ENCODE data around the gene NAV2.

NAV2 gene

DNA sequence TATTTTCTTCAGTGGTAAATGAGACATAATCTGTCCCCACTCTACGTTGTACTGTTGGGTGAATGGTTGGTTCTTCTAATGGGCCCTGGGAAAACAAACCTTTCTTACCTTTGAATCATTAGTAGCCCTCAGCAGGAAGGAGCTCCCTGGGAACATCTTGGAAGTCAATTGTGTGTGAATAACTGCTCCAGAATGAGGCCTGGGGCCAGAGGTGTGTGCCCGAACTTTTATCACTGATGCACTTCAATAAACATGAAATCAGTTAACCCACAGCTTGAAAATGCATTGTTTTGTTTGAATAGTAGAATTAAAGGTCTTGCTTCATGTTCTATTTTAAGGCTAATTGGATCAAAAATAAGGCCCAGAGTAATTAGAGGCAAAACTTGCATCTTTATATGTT is 67.1 kb downstream of the NAV2 start:
- no peak for DNase-seq (ENCODE audit: low read depth in 2 of 2)

DNA sequence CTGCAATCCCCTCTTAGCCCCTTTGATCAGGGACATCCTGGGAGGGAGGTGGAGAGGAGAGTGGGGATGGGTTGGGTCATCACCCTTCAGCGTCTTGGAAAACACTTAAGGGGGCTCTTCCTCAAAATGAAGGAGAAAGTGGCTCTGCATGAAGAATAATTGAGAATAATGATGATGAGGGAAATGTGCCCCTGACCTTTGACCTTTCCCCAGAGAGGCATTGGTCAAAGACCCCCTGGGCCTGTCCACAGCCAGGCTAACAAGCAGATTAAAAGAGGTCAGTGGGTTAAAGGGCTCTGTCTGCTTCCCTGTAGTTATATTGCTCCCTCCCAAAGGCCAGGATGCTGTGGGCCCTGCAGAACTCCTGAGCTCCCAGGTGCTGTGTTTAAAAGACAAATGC is 68.7 kb downstream of the NAV2 start:
- DNase-seq (ENCODE audit: low read depth in 2 of 2) = no peak

DNA sequence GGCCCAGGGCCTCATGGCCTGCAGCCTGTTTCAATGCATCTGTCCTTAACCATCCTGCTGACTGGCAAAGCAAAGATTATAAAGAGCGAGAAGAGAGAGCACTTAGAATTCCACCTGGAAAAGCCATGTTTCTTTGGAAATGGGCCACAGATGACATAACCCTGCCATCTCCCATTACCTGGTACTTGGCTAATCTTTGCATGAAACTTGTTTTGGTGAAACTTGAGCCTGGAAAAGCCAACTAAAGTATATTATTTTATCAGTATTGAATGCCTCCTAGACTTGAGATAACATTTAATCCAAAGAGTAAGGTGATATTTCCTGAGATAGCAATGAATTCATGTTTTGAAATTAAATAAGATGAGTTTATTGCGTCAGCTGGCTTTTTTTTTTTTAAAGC is 72.6 kb downstream of the NAV2 start:
- DNase-seq (ENCODE audit: low read depth in 2 of 2) = no peak

DNA sequence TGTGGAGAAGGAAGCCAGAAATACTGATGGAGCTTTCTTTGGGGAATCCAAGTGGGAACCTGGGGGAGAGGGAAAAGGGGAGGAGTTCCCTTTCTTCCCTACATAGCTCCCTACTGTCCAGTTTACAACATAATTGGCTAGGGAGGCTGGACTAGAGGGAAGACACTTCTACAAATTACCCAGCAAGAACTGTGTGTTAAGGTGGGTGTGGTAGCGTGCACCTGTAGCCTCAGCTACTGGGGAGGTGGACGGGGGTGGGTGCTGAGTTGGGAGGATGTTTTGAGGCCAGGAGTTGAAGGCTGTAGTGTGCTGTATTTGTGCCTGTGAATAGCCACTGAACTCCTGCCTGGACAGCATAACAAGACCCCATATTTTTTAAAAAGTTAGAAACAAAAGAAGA is 74.0 kb downstream of the NAV2 start:
- no peak for DNase-seq (ENCODE audit: low read depth in 2 of 2)

DNA sequence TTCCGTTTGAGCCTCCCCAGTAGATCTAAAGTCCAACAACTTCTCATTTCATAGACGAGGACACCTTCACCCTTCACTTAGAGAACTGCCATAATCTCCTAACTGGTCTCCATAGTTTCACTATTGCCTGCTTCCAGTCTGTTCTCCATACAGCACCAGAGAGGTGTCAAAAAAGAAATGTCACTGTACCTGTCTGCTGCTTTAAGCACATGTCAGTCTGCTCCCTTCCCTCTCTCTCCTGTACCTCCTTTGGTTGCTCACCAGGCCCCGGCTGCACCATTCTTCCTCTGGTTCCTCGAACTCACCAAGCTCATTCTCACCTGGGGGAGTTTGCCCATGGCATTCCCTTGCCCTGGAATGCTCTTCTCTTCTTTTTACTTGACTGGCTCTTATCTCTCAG is 75.8 kb downstream of the NAV2 start:
- DNase-seq (ENCODE audit: low read depth in 2 of 2) = no peak

DNA sequence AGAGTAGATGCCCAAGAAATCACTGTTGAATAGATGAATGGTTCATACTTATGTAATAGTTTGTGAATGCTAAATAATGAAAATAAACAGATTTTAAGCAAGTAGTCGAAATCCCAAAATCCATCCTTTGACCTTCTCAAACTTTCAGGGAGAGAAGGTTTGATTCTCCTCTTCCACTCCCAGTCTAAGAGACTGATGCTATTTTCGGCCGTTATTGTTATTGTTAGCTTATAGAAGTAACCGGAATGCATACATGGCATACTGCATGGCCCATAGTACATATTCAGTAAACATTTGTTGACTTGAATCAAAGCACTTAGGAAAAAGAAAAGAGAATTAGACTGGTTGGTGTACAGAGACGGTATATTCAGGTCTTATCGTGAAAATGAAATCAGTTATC is 76.6 kb downstream of the NAV2 start:
- no peak for DNase-seq (ENCODE audit: low read depth in 2 of 2)

DNA sequence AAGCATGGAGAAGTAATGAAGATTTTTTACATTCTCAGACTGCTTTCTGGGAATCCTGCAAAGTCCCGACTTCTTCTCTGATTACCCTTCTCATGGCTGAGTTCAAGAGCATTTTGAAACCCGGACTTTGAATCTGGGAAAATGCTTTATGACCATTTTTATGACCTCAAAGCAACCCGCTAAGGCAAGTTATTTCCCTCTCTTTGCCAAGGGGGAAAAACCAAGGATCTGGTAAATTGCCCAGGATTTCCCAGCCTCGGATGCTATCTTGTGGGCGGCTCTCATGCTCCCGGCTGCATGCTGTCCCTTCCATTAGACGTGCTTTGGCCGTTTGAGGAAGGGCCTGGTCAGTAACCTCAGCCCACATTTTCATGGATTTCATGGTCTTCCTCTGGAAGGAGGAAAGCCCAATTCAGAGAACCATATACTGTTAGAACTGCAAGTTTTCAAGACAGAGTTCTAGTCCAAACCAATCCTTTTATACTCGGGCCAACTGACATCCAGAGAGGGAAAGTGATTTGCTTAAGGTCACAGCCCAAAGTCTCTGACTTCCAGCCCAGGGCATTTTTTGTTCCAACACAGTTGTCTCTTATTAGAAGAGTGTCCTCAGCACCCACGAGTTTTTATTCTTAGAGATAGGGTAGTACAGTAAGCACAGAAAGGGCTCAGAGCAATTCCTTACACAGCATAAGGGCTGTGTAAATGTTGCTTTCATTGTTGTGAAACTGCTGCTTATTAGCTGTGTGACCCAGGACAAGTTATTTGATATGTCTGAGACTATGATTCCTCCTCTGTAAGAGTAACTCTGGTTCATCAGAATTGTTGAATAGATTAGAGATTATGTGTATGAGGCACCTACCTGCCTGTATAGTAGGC is 77.4 kb downstream of the NAV2 start:
- DNase-seq (ENCODE audit: low read depth in 2 of 2) = no peak

DNA sequence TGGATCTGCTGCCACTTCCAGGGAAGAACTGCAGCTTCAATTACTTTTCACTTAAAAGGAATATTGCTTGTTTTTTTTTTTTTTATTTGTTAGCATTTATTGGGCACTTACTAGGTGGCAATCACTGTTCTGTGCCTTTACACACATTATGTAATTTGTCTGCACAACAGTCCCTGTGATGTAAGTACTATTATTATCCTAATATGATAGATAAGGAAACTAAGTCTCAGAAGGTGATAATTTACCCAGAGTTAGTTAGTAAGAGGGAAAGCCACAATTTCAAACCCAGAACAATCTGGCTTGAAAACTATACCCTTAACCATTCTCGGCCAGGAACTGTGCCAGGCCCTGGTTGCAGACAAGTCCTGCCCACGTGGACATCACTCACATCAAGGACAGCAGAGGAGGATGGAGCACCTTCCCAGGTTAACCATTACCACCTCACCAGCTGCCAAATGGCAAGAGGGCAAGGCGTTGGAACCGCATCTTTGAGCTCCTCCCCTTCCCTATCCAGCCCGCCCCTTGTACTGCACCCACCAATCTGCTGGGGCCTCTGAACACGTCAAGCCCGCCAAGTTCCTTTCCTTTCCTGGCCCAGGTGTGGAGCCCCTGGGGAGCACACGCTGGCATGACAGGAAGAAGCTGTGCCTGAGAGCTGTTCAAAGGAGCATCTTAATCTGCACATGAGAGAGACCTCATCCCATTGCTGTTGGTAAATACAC is 78.4 kb downstream of the NAV2 start:
- no peak for DNase-seq (ENCODE audit: low read depth in 2 of 2)

DNA sequence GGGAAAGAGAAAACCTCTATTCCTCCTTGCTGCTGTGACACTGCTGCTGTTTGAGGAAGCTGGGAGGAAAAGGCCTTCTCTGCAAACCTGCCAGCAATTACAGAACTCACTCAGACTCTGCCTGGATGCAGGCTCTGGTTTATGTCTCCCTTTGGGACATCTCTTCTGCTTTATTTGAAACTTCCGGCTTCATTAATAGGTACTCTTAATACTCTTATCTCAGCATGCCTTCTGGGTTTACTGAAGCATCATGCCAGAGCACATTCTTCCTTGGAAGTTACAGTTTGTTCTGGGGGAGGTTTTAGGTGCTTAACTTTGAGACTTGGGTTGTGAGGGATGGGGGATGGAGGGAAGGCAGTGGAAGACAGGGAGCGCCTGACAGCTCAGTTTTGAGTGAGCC is 79.9 kb downstream of the NAV2 start:
- no peak for DNase-seq (ENCODE audit: low read depth in 2 of 2)

DNA sequence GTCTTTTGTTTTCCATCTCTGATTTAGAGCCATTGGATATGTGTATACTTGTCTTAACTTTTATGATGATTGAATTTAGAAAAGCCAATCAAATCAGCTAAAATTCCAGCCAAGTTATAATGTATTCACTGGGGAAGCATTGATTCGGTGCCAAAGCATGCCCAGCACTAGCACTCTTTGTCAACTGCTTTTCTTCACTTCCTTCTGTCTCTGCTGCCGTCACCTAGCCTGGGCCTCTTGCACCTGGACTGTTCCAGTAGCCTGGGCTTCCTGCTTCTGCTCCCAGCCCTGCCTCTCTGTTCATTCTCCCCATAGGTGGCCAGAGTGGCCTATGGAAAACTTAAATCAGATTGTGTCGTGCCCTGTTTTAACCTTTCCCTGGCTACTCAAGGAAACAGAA is 80.7 kb downstream of the NAV2 start:
- DNase-seq (ENCODE audit: low read depth in 2 of 2) = no peak

DNA sequence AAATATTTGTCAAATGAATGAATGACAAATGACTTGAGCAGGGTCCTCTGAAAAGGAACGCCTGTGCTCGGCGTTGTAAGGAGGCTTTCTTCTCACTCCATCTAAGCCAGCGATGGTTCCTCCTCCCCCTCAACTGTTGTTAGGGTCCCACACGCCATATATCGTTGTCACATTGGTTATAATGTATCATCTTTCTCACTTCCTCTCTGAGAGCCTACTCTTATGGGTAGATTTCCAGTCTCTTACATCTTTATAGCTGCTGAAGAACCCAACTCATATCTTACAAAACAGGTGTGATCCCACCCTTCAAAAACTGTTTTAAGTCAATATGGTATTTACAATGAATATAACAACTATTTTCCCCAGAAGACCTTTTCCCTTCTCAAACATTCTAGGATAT is 81.5 kb downstream of the NAV2 start:
- DNase-seq (ENCODE audit: low read depth in 2 of 2) = no peak

DNA sequence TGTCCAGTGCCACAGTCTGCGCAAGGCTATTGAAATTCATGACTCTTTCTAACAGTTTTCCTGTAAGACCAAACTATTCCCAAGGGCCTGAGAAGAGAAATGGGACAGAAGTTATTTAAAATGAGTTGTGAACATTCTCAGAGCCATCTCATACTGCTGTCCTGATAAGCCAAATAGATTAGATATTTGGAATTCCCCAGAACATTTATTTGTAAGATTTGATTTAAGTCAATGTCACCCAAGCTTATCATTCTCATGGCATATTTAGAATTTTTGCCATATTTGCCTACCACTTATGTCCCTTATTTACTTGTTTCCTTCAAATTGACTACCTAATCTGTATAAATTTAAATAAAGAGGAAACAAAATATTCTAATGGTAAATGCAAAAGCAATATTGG is 82.4 kb downstream of the NAV2 start:
- DNase-seq (ENCODE audit: low read depth in 2 of 2) = no peak

DNA sequence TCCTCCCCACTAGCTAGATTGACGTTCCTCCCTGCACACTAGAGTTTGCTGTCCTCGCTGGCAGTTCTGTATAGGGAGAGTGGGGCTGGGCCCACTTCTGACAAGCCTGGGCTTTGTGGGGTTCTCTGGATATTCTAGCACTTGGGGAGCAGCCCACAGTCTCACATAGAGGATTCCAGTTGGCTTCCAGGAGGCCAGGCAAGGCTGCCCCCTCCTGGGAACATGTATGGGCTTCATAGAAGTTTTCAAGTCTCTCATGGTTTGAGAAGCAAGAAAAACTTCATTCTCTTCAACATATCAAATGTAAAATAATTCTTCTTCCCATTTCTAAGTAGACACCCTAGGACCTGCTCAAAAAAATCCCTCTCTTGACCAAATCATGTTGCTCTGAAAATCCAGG is 87.5 kb downstream of the NAV2 start:
- no peak for DNase-seq (ENCODE audit: low read depth in 2 of 2)

DNA sequence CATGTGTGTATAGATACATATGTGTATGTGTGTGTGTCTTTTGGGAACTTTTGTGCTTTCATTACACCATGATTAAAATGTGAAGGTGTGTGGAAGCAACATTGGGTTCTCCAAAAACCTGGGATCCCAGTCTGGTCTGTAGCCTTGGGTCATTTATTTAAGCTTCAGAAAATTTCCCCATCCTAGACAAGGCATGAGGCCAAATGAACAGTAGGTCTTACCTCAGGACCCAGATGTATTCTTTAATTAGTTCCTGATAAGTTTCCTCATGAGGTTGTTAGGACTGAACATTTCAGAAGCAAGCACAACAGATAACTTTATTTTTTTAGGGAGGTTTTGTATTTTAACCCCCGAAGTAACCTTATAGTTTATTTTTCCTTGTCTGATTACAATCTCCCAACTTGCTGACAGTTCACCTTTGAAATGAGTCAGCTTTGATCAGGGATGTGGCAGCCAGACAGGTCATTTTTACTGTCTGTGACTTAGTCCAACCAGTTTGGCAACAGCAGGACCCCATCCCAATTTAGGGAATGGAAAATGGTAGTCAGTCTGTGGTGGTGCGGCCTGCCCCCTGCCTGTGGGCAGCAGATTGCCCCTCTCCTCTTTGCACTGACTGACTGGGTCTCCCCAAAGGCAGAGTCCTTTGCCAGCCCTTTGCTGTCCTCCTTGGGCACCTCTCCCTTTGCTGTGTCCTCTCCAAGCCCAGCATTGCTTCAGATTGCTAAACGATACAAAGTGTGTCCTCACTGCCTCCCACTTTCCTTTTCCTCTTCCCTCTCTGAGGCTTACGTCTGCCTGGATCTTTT is 88.3 kb downstream of the NAV2 start:
- DNase-seq (ENCODE audit: low read depth in 2 of 2) = no peak

DNA sequence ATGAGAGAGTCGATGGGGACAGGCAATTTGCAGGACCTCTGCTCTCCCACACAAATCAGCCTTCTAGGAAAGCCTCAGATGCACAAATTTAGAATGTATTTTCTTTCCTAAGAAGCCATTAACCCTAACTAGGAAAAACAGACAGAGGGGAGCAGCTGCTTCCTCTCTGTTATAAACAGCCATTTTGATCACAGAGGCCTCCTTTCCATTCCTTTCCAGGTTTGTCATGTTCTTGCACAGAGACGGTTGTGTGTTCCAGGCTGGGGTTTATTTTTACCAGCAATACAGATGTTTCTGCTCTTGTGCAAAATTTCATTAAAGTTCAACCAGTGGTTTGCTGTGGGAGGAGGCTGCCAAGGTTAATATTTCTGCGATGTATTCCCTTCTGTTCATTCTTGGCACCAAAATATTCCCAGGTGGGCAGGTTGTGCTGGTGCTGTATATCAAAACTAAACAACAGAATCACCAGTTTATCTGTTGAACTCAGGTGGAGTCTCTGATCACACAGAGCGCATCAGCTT is 90.2 kb downstream of the NAV2 start:
- DNase-seq (ENCODE audit: low read depth in 2 of 2) = no peak

DNA sequence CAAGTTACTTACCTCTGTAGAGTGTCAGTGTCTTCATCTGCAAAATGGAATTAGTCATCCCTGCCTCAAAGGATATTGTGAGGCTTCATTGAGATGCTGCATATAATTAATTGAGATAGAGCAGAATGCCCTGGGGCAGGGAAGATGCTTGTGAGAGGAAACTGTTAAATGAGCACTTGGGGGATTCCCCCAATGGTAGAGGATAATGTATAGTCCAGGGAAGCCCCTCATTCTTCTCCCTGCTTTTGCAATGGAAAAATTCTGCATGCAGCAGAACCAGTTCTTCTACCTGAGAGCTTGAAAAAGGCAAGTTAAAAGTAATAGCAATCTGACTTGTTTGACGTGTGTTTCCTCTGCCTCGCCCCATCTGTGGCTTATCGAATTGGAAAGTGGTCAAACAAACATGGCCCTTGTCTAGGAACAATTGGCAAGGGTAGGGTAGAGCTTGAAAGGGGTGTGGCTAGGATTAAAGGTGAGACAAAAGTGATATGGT is 90.9 kb downstream of the NAV2 start:
- DNase-seq (ENCODE audit: low read depth in 2 of 2) = no peak

DNA sequence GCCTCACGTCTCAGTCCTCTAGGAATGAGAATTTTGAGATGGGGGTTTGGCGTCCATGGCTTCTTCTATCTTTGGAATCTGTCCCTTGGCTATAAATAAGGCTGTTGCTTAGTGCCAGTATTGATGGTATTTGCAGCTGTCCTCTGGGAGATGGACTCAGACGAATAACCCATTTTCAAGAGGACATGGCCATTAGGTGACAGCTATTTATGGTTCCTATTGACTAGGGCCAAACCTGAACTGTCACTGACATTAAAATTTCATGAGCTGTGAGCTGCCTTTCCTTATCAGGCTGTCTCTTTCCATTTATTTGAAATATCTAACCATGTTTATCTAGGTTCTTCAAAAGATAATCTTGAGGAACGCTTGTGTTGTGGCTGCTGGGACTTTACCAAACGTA is 92.7 kb downstream of the NAV2 start:
- DNase-seq (ENCODE audit: low read depth in 2 of 2) = no peak

DNA sequence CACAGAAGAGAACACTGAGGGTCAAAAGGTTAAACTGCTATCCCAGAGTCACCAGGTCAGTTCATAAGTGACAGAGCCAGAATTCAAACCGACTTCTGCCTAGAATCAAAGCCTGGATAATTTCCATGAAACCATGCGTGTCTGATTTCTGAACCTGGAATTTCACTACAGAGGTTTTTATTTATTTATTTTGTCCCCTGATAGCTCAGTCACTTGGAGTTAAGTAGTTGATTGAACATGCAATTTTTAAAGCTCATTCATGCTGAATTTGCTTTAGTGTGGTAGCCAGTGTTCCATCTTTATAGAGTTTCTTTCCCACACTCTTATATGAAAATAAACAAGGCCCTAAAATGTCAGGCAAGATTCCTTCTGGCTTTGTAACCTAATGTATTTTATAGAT is 93.2 kb downstream of the NAV2 start:
- no peak for DNase-seq (ENCODE audit: low read depth in 2 of 2)

DNA sequence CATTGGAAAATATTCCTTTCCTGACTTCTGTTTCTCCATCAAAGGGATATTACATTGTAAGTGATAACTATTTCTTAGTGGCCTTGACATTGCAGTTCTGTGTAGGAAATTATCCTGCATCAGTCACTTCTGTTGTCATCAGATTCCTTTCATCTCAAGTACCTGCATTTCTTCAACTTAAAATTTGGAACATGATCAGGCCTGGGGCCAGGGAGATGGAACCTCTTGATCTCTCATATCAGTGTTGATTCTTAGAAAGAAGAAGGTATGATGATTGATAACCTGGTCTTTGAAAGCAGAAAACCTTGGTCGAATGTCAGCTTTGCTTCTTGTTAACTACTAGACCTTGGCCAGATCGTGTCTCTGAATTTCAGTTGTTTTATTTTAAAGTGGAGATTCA is 93.6 kb downstream of the NAV2 start:
- no peak for DNase-seq (ENCODE audit: low read depth in 2 of 2)

DNA sequence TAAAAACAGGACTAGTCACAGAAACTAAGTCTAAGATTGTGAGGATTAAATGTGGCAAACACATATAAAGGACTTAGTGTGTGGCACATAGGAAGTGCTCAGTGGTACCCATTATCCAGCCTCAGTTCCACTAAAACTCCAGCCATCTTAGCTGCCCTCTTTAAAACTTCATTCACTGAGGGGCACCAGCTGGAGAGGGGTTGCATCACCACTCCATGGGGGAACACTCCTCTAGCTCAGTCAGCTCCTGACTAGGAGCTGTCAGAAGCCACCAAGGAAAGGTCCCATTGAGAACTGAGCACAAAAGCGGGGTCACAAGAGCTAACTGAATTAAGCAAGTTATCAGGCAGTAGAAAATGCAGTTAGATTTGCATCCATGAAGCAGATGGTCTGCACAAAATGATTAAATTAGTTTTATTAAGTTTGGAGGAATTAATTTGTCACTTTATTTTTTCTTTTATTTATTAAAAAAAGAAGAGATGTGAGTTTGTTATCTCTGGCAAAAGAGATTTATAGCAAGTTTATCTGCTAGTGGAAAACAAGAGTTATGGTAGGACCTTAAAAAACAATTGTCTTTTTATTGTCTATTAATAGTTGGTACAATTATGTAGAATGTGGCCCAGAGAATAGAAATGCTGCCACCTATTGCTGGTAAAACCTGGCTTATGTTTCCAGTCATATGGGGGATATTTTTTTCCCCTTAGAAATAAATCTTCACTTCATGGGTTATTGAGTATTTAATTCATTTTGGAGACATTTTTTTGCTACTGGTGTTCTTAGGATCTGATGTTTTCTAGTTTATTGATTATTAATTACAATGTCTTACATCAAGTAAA is 95.7 kb downstream of the NAV2 start:
- no peak for DNase-seq (ENCODE audit: low read depth in 2 of 2)

DNA sequence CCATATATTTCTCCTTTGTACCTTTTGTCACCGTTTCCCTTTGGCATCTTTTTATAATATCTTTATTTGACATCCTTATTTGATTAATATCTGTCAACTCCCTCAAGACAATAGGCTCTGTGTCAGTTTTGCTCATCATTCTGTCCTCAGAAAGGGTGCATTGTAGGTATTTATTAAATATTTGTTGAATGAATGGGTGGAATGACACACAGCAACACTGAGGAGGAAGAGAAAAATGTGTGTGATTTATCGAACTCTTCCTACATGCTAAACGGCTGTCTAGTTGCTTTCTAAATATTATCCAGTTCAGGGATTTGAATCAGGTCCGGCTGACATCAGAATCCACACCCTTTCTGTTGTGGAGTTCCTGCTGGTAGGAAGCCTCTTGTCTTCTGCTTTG is 98.2 kb downstream of the NAV2 start:
- DNase-seq (ENCODE audit: low read depth in 2 of 2) = no peak
